ENCODE measurements around the gene MINDY4B.

DNA sequence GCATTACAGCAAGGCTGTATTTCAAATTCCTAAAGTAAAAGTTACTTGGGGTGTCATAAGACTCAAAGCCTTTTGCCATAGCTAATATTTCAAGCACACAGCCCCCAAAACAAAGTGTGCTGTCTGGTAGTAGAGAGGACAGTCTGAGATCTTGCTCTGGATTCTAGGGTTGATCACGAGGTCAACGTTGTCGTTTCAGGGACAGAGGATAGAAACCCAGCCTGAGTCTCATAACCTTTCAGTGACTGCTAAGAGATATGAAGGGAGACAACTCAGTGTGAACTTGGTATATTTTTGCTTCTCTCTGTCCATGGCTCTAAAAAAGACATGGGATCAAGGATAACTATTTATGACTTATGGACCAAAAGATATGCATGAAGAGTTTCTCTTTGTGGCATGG lies 25.6 kb upstream of the MINDY4B start:
- no peak for TF ChIP-seq TAF1 (IDR thresholded peaks at IDR 0.05; ENCODE audit: borderline replicate concordance, low read depth, low read length)
- no peak for TF ChIP-seq SMC3 (IDR thresholded peaks at IDR 0.05; ENCODE audit: low read depth, low read length)
- no peak for TF ChIP-seq YY1 (IDR thresholded peaks at IDR 0.05; ENCODE audit: low read depth)
- no peak for TF ChIP-seq EP300 (IDR thresholded peaks at IDR 0.05; ENCODE audit: borderline replicate concordance in 1 of 2, low read depth in 1 of 2, low read length in 1 of 2)
- no peak for TF ChIP-seq JUND (IDR thresholded peaks at IDR 0.05)

All from SK-N-SH (cell line).